Measurements from ENCODE around the gene XDH. TPM values are rescaled to one million over a fixed set of nuclear protein-coding genes. Genes with fewer than 3 reads are reported as not detected.

Gene XDH
- total RNA-seq, 4 donors from 2014 or later, result 2.3 to 54.0 (median 39.0) TPM

- TF ChIP-seq POLR2A (IDR thresholded peaks at IDR 0.05), result no peak
- TF ChIP-seq CTCF (IDR thresholded peaks at IDR 0.05), result no peak
- Histone ChIP-seq H3K9me3 (no peaks in the 10 kb centered on the region), H3K27ac (no peak overlapping the region), H3K4me3 (no peak overlapping the region), H3K27me3 (no peaks in the 10 kb centered on the region), H3K4me1 (peaks cover 3 to 17% (median 5%) of the 10 kb centered on the region in 3 donors), H3K36me3 (no peaks in the 10 kb centered on the region)
- intact Hi-C loops (cut with DNase I), result no loop called here
- no peak for DNase-seq
- WGBS, 2 donors, result 82 to 84% methylated on average over 4 of the region's 4 CpGs
These were observed 9.7 kb downstream of the XDH start for GRCh38 chr2:31404827-31405226.

GRCh38 chr2:31404302-31404701 lies 10.2 kb downstream of the XDH start:
- H3K27me3 ChIP-seq, result no peaks in the 10 kb centered on the region
- no peaks in the 10 kb centered on the region for H3K9me3 ChIP-seq
- H3K36me3 ChIP-seq, result no peaks in the 10 kb centered on the region
- TF ChIP-seq CTCF (IDR thresholded peaks at IDR 0.05) (no peak), POLR2A (IDR thresholded peaks at IDR 0.05) (no peak)
- no peak overlapping the region for H3K4me3 ChIP-seq
- no peak for DNase-seq
- WGBS, 2 donors, result 86% methylated on average over 1 of the region's 1 CpG; no CpG with 5 or more reads in 1 of the 2 donors
- intact Hi-C loops (cut with DNase I), result no loop called here
- H3K27ac ChIP-seq, result no peak overlapping the region
- H3K4me1 ChIP-seq, result peaks cover 3 to 17% (median 5%) of the 10 kb centered on the region in 3 donors

GRCh38 chr2:31402388-31402787 lies 12.2 kb downstream of the XDH start:
- Histone ChIP-seq H3K27ac (peak overlapping the region in 1 of 4 donors; percentile 3), H3K4me1 (peaks cover 3 to 19% (median 5%) of the 10 kb centered on the region in 3 donors), H3K27me3 (no peaks in the 10 kb centered on the region), H3K36me3 (no peaks in the 10 kb centered on the region), H3K9me3 (no peaks in the 10 kb centered on the region), H3K4me3 (no peak overlapping the region)
- no peak for DNase-seq
- TF ChIP-seq CTCF (IDR thresholded peaks at IDR 0.05), result no peak
- no peak for TF ChIP-seq POLR2A (IDR thresholded peaks at IDR 0.05)
- intact Hi-C loops (cut with DNase I), result no loop called here
- whole genome bisulfite sequencing, 2 donors, result 75 to 80% methylated on average over 1 of the region's 1 CpG

DNA sequence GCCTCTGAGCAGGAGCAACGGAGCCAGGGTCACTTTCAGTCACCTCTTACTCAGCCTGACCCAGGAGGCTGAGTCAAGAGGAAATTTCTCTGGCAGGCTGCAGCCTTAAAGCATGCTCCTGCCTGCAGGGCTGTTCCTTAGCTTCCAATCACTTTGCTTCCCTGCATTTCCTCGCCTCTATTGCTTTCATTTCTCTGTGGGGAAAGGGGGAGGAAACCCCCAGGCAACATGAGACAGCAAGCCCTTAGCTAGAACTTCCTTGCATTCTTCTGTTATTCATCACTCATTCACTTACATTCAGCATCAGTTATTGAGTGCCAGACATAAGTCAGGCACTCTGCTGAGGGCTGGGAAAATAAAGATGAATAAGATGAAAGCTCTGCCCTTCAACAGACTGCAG lies 13.0 kb downstream of the XDH start:
- Histone ChIP-seq H3K9me3 (no peaks in the 10 kb centered on the region), H3K4me3 (no peak overlapping the region), H3K36me3 (no peaks in the 10 kb centered on the region), H3K27me3 (no peaks in the 10 kb centered on the region), H3K4me1 (peaks cover 3 to 27% (median 5%) of the 10 kb centered on the region in 3 donors), H3K27ac (no peak overlapping the region)
- intact Hi-C loops (cut with DNase I), result no loop called here
- WGBS, 2 donors, result 17 to 19% methylated on average over 2 of the region's 2 CpGs
- DNase-seq, result no peak
- no peak for TF ChIP-seq CTCF (IDR thresholded peaks at IDR 0.05)
- no peak for TF ChIP-seq POLR2A (IDR thresholded peaks at IDR 0.05)

- 79 to 84% methylated on average over 2 of the region's 2 CpGs for WGBS, 2 donors
These were observed 15.7 kb downstream of the XDH start for GRCh38 chr2:31398881-31399280.

More at GRCh38 chr2:31398881-31399280, 15.7 kb downstream of the XDH start:
- no peaks in the 10 kb centered on the region for H3K9me3 ChIP-seq
- intact Hi-C loops (cut with DNase I), result no loop called here
- TF ChIP-seq CTCF (IDR thresholded peaks at IDR 0.05), result no peak
- no peak for TF ChIP-seq POLR2A (IDR thresholded peaks at IDR 0.05)
- no peak overlapping the region for H3K27ac ChIP-seq
- H3K27me3 ChIP-seq, result no peaks in the 10 kb centered on the region
- H3K36me3 ChIP-seq, result no peaks in the 10 kb centered on the region
- no peak for DNase-seq
- no peak overlapping the region for H3K4me3 ChIP-seq
- peaks cover 3 to 28% (median 5%) of the 10 kb centered on the region in 3 donors for H3K4me1 ChIP-seq

Measured in esophagus squamous epithelium (tissue), 5 donors.